ENCODE data around the gene DPP10. TPM values are rescaled to one million over a fixed set of nuclear protein-coding genes. Genes with fewer than 3 reads are reported as not detected.

DPP10 gene
- total RNA-seq, 1 donor from 2014 or later: 1.1 TPM

GRCh38 chr2:115825912-115826311 lies 1383.5 kb downstream of the DPP10 start:
- FAIRE-seq (no peak), DNase-seq (ENCODE audit: low read depth) (no peak)
- H3K4me1 ChIP-seq (ENCODE audit: insufficient read depth, low read length): no peaks in the 10 kb centered on the region
- Mint-ChIP-seq H3K27ac (ENCODE audit: unreplicated experiment) (no peak overlapping the region), H3K4me3 (ENCODE audit: unreplicated experiment) (no peak overlapping the region), H3K27me3 (ENCODE audit: low read depth, unreplicated experiment) (no peaks in the 10 kb centered on the region), H3K9me3 (ENCODE audit: unreplicated experiment) (no peaks in the 10 kb centered on the region), H3K36me3 (ENCODE audit: low read depth, unreplicated experiment) (no peaks in the 10 kb centered on the region), H3K4me1 (ENCODE audit: low read depth, unreplicated experiment) (no peaks in the 10 kb centered on the region)
- no peak for TF ChIP-seq EZH2 (IDR thresholded peaks at IDR 0.05; ENCODE audit: insufficient read depth, low read length)
- TF ChIP-seq, protein P1, sequence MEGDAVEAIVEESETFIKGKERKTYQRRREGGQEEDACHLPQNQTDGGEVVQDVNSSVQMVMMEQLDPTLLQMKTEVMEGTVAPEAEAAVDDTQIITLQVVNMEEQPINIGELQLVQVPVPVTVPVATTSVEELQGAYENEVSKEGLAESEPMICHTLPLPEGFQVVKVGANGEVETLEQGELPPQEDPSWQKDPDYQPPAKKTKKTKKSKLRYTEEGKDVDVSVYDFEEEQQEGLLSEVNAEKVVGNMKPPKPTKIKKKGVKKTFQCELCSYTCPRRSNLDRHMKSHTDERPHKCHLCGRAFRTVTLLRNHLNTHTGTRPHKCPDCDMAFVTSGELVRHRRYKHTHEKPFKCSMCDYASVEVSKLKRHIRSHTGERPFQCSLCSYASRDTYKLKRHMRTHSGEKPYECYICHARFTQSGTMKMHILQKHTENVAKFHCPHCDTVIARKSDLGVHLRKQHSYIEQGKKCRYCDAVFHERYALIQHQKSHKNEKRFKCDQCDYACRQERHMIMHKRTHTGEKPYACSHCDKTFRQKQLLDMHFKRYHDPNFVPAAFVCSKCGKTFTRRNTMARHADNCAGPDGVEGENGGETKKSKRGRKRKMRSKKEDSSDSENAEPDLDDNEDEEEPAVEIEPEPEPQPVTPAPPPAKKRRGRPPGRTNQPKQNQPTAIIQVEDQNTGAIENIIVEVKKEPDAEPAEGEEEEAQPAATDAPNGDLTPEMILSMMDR (IDR thresholded peaks at IDR 0.05; ENCODE audit: insufficient read depth, low read depth, low read length): no peak
- H3K4me3 ChIP-seq (ENCODE audit: insufficient read depth, low read depth, low read length): no peak overlapping the region
- no peak overlapping the region for H3K9ac ChIP-seq (ENCODE audit: low read length)
- no peaks in the 10 kb centered on the region for H4K20me1 ChIP-seq (ENCODE audit: insufficient read depth, low read length)
- no peaks in the 10 kb centered on the region for H3K27me3 ChIP-seq (ENCODE audit: insufficient read depth, low read length)
- H3K9me3 ChIP-seq (ENCODE audit: insufficient read depth, low read depth, low read length): no peaks in the 10 kb centered on the region
- no peak overlapping the region for H2AFZ ChIP-seq (ENCODE audit: low read depth, low read length)
- no peaks in the 10 kb centered on the region for H3K79me2 ChIP-seq (ENCODE audit: insufficient read depth, low read length)
- H3K27ac ChIP-seq (ENCODE audit: low read depth, low read length): no peak overlapping the region
- no peaks in the 10 kb centered on the region for H3K36me3 ChIP-seq (ENCODE audit: insufficient read depth, low read length)
- no peak overlapping the region for H3K4me2 ChIP-seq (ENCODE audit: low read length)

DNA sequence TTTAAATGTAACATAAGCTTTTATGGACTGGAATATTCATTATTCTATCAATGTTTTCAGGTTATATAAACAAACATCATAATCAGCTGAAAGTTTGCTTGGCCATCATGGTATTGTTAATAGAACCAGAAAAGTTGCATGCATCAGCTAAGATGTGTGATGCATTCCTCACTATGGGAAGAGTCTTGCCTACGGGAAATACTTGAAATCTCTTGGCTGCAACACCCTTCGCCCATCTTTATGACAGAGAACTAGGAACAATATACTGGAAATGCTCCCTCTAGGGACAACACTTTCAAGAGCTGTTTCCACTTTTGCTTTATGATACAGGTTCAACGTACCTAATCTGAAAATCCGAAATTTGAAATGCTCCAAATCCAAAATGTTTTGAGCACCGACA lies 1390.8 kb downstream of the DPP10 start:
- Histone ChIP-seq H3K4me1 (ENCODE audit: insufficient read depth, low read length) (no peaks in the 10 kb centered on the region), H3K4me3 (ENCODE audit: insufficient read depth, low read depth, low read length) (no peak overlapping the region), H3K27me3 (ENCODE audit: insufficient read depth, low read length) (no peaks in the 10 kb centered on the region), H4K20me1 (ENCODE audit: insufficient read depth, low read length) (no peaks in the 10 kb centered on the region), H3K79me2 (ENCODE audit: insufficient read depth, low read length) (no peaks in the 10 kb centered on the region), H3K4me2 (ENCODE audit: low read length) (no peak overlapping the region), H2AFZ (ENCODE audit: low read depth, low read length) (no peak overlapping the region), H3K27ac (ENCODE audit: low read depth, low read length) (no peak overlapping the region), H3K36me3 (ENCODE audit: insufficient read depth, low read length) (no peaks in the 10 kb centered on the region), H3K9ac (ENCODE audit: low read length) (no peak overlapping the region), H3K9me3 (ENCODE audit: insufficient read depth, low read depth, low read length) (no peaks in the 10 kb centered on the region)
- TF ChIP-seq EZH2 (IDR thresholded peaks at IDR 0.05; ENCODE audit: insufficient read depth, low read length): no peak
- TF ChIP-seq, protein P1 (IDR thresholded peaks at IDR 0.05; ENCODE audit: insufficient read depth, low read depth, low read length): no peak
- Mint-ChIP-seq H3K27me3 (ENCODE audit: low read depth, unreplicated experiment) (no peaks in the 10 kb centered on the region), H3K9me3 (ENCODE audit: unreplicated experiment) (no peaks in the 10 kb centered on the region), H3K4me3 (ENCODE audit: unreplicated experiment) (no peak overlapping the region), H3K4me1 (ENCODE audit: low read depth, unreplicated experiment) (no peaks in the 10 kb centered on the region), H3K27ac (ENCODE audit: unreplicated experiment) (no peak overlapping the region), H3K36me3 (ENCODE audit: low read depth, unreplicated experiment) (no peaks in the 10 kb centered on the region)
- DNase-seq (ENCODE audit: low read depth) (no peak), FAIRE-seq (no peak)

- no peak overlapping the region for H3K27ac Mint-ChIP-seq (ENCODE audit: unreplicated experiment)
- H3K36me3 ChIP-seq (ENCODE audit: insufficient read depth, low read length): no peaks in the 10 kb centered on the region
- H3K4me3 ChIP-seq (ENCODE audit: insufficient read depth, low read depth, low read length): no peak overlapping the region
- H4K20me1 ChIP-seq (ENCODE audit: insufficient read depth, low read length): no peaks in the 10 kb centered on the region
- H3K9me3 ChIP-seq (ENCODE audit: insufficient read depth, low read depth, low read length): peaks cover 2% of the 10 kb centered on the region
- no peaks in the 10 kb centered on the region for H3K27me3 ChIP-seq (ENCODE audit: insufficient read depth, low read length)
- no peak overlapping the region for H3K9ac ChIP-seq (ENCODE audit: low read length)
- no peaks in the 10 kb centered on the region for H3K36me3 Mint-ChIP-seq (ENCODE audit: low read depth, unreplicated experiment)
- no peaks in the 10 kb centered on the region for H3K4me1 Mint-ChIP-seq (ENCODE audit: low read depth, unreplicated experiment)
- H3K4me1 ChIP-seq (ENCODE audit: insufficient read depth, low read length): no peaks in the 10 kb centered on the region
- no peaks in the 10 kb centered on the region for H3K79me2 ChIP-seq (ENCODE audit: insufficient read depth, low read length)
- no peak overlapping the region for H2AFZ ChIP-seq (ENCODE audit: low read depth, low read length)
- TF ChIP-seq, protein P1 (IDR thresholded peaks at IDR 0.05; ENCODE audit: insufficient read depth, low read depth, low read length): no peak
- TF ChIP-seq EZH2 (IDR thresholded peaks at IDR 0.05; ENCODE audit: insufficient read depth, low read length): no peak
- H3K9me3 Mint-ChIP-seq (ENCODE audit: unreplicated experiment): no peaks in the 10 kb centered on the region
- H3K4me2 ChIP-seq (ENCODE audit: low read length): no peak overlapping the region
- no peak overlapping the region for H3K27ac ChIP-seq (ENCODE audit: low read depth, low read length)
- FAIRE-seq: no peak
- H3K27me3 Mint-ChIP-seq (ENCODE audit: low read depth, unreplicated experiment): no peaks in the 10 kb centered on the region
- H3K4me3 Mint-ChIP-seq (ENCODE audit: unreplicated experiment): no peak overlapping the region
- no peak for DNase-seq (ENCODE audit: low read depth)
These were observed 1396.1 kb downstream of the DPP10 start for GRCh38 chr2:115838539-115838938.
